GM19193 (cell line): ENCODE results near the gene PEX11B.

Experiments
- POLR2A ChIP-seq: IDR thresholded peaks from 4 replicates; pipeline ENCODE4 v1.6.1; 2011; ENCODE audit not compliant: insufficient read depth, insufficient read length; ENCODE audit errors: extremely low read depth

PEX11B gene, protein sequence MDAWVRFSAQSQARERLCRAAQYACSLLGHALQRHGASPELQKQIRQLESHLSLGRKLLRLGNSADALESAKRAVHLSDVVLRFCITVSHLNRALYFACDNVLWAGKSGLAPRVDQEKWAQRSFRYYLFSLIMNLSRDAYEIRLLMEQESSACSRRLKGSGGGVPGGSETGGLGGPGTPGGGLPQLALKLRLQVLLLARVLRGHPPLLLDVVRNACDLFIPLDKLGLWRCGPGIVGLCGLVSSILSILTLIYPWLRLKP

DNA sequence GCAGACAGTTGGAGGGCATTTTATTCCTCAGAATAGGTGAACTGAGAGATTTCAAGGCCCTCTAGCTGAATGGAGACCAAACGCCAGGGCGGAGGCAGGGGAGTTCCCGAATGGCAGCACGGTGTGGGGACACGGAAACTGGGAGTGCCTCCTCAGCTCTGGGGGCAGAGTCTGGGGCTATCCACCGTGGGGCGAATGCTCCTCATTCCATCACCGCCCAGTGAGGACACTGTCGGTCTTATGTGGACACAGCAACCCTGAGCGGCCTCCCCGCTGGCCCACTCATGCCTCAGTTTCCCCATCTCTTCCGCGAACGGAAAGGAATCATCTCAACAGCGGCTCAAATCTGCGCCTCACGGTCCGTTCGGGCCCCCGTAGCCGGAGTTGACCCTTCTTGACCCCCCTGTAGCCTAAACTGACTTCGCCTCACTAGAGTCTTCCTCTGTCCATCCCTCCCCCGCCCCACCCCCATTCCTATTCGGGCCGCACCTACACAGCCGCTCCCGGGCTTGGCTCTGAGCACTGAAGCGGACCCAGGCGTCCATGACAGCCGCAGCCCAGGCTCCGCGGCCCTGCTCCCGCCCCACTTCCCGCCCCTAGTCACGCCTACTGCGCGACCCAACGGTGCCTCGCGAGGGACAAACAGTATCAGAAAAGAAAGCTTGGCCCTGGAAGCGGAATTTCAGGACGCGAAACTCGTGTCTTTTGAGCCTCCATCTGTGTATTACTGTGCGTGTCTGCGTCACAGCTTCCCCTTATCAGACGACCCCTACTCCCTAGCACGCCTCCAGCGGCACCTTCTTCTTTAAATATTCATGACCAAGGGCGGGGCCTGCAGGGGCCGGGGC is at the start of gene PEX11B:
Gene PEX11B, minus strand, starts transcription at position 574 of the 848 bp plus-strand sequence. Its CDS starts 29 bp downstream, at position 545.
- peak; percentile 79 for TF ChIP-seq POLR2A

DNA sequence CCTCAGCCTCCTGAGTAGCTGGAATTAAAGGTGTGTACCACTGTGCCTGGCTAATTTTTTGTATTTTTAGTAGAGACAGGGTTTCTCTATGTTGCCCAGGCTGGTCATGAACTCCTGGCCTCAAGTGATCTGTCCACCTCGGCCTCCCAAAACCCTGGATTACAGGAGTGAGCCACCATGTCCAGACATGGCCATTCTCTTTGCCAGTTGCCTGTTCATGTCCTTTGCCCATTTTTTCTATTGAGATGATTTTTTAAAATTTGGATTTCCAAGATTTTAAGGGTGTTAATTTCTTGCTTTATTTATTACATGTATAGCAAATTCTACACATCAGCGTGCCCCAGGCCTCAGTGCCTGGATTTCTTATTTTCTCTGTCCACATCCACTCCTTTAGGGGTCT is 48.8 kb upstream of the PEX11B start:
- no peak for TF ChIP-seq POLR2A

DNA sequence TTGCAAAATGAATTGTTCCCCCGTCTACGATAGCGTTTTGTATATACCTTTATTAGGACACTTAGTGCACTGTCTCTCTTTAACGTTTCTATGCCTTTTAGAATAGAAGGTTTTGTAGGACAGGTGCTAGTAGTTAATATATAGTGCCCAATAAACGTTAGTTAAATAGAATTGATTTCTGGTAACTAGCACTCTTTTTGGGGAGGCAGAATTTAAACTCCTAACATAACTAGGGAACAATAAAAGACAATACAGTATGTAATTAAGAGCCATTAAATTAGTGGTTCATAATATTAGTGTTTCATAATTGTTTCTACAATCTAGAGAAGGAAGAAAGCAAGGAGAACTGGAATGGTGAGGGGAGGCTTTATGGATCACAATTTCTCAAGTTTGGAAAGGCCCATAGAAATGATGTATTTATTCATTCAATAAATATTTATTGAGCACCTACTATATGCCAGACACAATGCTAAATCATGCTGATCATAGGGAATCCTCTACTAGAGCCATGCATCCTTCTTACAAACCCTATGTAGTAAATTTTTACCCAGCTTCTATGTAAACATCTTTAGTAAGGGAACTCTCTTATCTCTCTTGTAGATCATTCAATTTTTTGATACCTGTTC is 46.7 kb upstream of the PEX11B start:
- no peak for TF ChIP-seq POLR2A

GRCh38 chr1:145964328-145965118 is 46.0 kb upstream of the PEX11B start, which contains the start of the genes ANKRD34A and POLR3GL:
ANKRD34A (minus strand) TSS chr1:145964575; CDS start chr1:145961759, 2,816 bp downstream.
POLR3GL (plus strand) TSS chr1:145964690; CDS start chr1:145974866, 10,176 bp downstream.
- TF ChIP-seq POLR2A: peak; percentile 92

GRCh38 chr1:145963265-145964019 is 44.9 kb upstream of the PEX11B start:
- no peak for TF ChIP-seq POLR2A

- no peak for TF ChIP-seq POLR2A
Measured at GRCh38 chr1:145962157-145963102, 43.9 kb upstream of the PEX11B start.

GRCh38 chr1:145961425-145962156 is 43.1 kb upstream of the PEX11B start:
- no peak for TF ChIP-seq POLR2A

- TF ChIP-seq POLR2A: no peak
Measured at GRCh38 chr1:145961109-145961424, 42.5 kb upstream of the PEX11B start.

- peak; percentile 49 for TF ChIP-seq POLR2A
Measured at GRCh38 chr1:145960468-145961108, 42.1 kb upstream of the PEX11B start.

DNA sequence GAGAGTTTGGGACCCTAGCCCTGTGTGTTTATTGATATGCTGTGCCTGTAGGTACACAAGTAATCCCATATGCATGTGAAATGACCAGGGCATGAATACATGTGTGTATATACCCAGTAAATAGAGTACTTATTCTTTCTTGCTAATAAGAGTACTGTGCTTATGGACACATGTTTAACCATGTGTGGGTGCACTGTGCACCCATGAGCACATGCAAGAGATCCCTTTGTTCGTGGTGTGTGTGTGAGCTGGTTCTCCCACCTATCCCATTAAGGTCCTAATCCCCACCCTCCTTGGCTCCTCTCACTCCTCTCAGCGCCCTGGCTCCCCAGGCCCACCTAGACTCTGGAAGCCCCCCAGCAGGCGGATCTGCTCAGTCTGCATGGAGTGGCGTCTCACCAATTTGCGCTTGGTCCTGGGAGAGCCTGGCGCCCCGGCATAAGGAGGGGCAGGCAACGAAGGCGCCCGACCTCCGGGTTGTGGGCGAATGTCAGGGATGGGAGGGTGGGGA is 41.5 kb upstream of the PEX11B start:
- TF ChIP-seq POLR2A: no peak

- TF ChIP-seq POLR2A: no peak
Measured at GRCh38 chr1:145959333-145959732, 40.8 kb upstream of the PEX11B start.

DNA sequence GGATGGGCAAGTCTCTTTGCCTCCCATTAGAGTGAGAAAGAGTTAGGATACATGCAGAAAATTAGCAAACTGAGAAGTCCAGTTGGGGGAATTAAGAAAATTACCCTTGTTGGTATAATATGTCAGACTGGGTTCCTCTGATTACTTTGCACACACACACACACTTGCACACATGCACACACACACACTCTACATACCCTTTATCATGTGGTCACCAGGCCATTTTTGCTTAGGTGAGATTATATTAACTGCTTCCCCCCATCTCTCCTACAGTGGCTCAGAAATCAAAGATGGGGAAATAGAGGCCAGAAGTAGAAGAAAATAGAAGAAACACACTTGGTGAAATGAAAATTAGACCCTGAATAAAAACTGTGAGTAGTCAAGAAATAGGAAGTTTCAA is 40.2 kb upstream of the PEX11B start:
- TF ChIP-seq POLR2A: no peak
